Smooth muscle cell (in vitro differentiated cells): Measurements from ENCODE around the gene GALNT13. TPM values are rescaled to one million over a fixed set of nuclear protein-coding genes. Genes with fewer than 3 reads are reported as not detected.

ENCODE experiments used
- DNase-seq: peaks from one replicate; lab custom pipeline; 2025; ENCODE audit not compliant: unreplicated experiment; lab: John Stamatoyannopoulos, UW
- H2AFZ ChIP-seq: fragments of 200-600 bp; sonication (generic); 2 replicates; pipeline ENCODE4 v1.6.0; 2016; ENCODE audit warnings: antibody characterized with exemption, low read depth, mild to moderate bottlenecking
- H3F3A ChIP-seq: fragments of 200-600 bp; sonication (generic); 2 replicates; pipeline ENCODE4 v1.6.0; 2017; ENCODE audit warnings: antibody characterized with exemption, low read depth
- H3K27ac ChIP-seq: fragments of 200-600 bp; sonication (generic); 2 replicates; pipeline ENCODE4 v1.5.1; 2016; ENCODE audit warnings: low read depth, mild to moderate bottlenecking
- H3K27me3 ChIP-seq: fragments of 200-600 bp; sonication (generic); 2 replicates; pipeline ENCODE4 v1.6.1; 2016; ENCODE audit warnings: low read depth, mild to moderate bottlenecking
- H3K36me3 ChIP-seq: fragments of 200-600 bp; sonication (generic); 2 replicates; pipeline ENCODE4 v1.5.1; 2016; ENCODE audit warnings: low read depth
- H3K4me1 ChIP-seq: fragments of 200-600 bp; sonication (generic); 2 replicates; pipeline ENCODE4 v1.5.1; 2016; ENCODE audit warnings: low read depth
- H3K4me2 ChIP-seq: fragments of 200-600 bp; sonication (generic); 2 replicates; pipeline ENCODE4 v1.6.0; 2016; ENCODE audit warnings: mild to moderate bottlenecking
- H3K4me3 ChIP-seq: fragments of 200-600 bp; sonication (generic); 2 replicates; pipeline ENCODE4 v1.5.1; 2016; ENCODE audit warnings: mild to moderate bottlenecking
- H3K79me2 ChIP-seq: fragments of 200-600 bp; sonication (generic); 2 replicates; pipeline ENCODE4 v1.6.0; 2016; ENCODE audit warnings: low read depth, mild to moderate bottlenecking
- H3K9ac ChIP-seq: fragments of 200-600 bp; sonication (generic); 2 replicates; pipeline ENCODE4 v1.6.0; 2016; ENCODE audit warnings: low read depth
- H3K9me3 ChIP-seq: fragments of 200-600 bp; sonication (generic); replicated peaks from 2 replicates; pipeline ENCODE4 v1.5.1; 2016; ENCODE audit warnings: low read depth
- H4K20me1 ChIP-seq: fragments of 200-600 bp; sonication (generic); 2 replicates; pipeline ENCODE4 v1.6.0; 2016; ENCODE audit warnings: low read depth
- CTCF ChIP-seq: fragments of 200-600 bp; sonication (generic); IDR thresholded peaks from 2 replicates; pipeline ENCODE4 v1.5.1; 2017; ENCODE audit warnings: borderline replicate concordance, mild to moderate bottlenecking, antibody characterized with exemption; ENCODE audit not compliant: insufficient read depth, poor library complexity, severe bottlenecking
- WGBS: methylation state at CpG from one replicate; pipeline ENCODE4 v1.1.7; 2016; ENCODE audit warnings: low lambda C conversion rate; 5-methylcytosine and 5-hydroxymethylcytosine counted together
- polyA plus RNA-seq: library from polyadenylated mRNA; unstranded; fragments of >200 nt; fragmentation: Nextera tagmentation; extraction: Ambion mirVana; gene quantifications from 2 replicates; pipeline ENCODE4 v1.2.1, GENCODE V29; 2016
- total RNA-seq: library from RNA; depleted of rRNA; stranded (reverse); fragments of >200 nt; gene quantifications from 2 replicates; pipeline ENCODE4 v1.2.3, GENCODE V29; 2014

GALNT13 gene
- total and polyA plus RNA-seq, 2 experiments from 2014 or later, result 0.67 to 3.6 TPM

- Histone ChIP-seq H3K79me2 (no peaks in the 10 kb centered on the region), H3K27me3 (no peaks in the 10 kb centered on the region), H4K20me1 (no peaks in the 10 kb centered on the region), H2AFZ (no peak overlapping the region), H3K4me1 (no peaks in the 10 kb centered on the region), H3K4me3 (no peak overlapping the region), H3K4me2 (no peak overlapping the region), H3K9ac (no peak overlapping the region), H3K27ac (no peak overlapping the region), H3F3A (no peaks in the 10 kb centered on the region), H3K36me3 (no peaks in the 10 kb centered on the region), H3K9me3 (no peaks in the 10 kb centered on the region)
- WGBS, result 86% methylated on average over 2 of the region's 2 CpGs
- TF ChIP-seq CTCF, result no peak
- no peak for DNase-seq
These were observed 555.7 kb downstream of the GALNT13 start for GRCh38 chr2:154427453-154427852.

GRCh38 chr2:154428022-154428421 is 556.3 kb downstream of the GALNT13 start:
- no peak overlapping the region for H2AFZ ChIP-seq
- H3K9ac ChIP-seq, result no peak overlapping the region
- DNase-seq, result no peak
- H4K20me1 ChIP-seq, result no peaks in the 10 kb centered on the region
- no peaks in the 10 kb centered on the region for H3K36me3 ChIP-seq
- H3K4me2 ChIP-seq, result no peak overlapping the region
- H3K4me3 ChIP-seq, result no peak overlapping the region
- 94% methylated on average over 8 of the region's 8 CpGs for WGBS
- no peaks in the 10 kb centered on the region for H3K79me2 ChIP-seq
- TF ChIP-seq CTCF, result no peak
- H3K27ac ChIP-seq, result no peak overlapping the region
- H3F3A ChIP-seq, result no peaks in the 10 kb centered on the region
- no peaks in the 10 kb centered on the region for H3K4me1 ChIP-seq
- H3K27me3 ChIP-seq, result no peaks in the 10 kb centered on the region
- H3K9me3 ChIP-seq, result no peaks in the 10 kb centered on the region

GRCh38 chr2:154433010-154433409 is 561.3 kb downstream of the GALNT13 start:
- Histone ChIP-seq H3K79me2 (no peaks in the 10 kb centered on the region), H3K9me3 (no peaks in the 10 kb centered on the region), H3K36me3 (no peaks in the 10 kb centered on the region), H3K4me2 (no peak overlapping the region), H4K20me1 (no peaks in the 10 kb centered on the region), H3F3A (no peaks in the 10 kb centered on the region), H2AFZ (no peak overlapping the region), H3K27me3 (no peaks in the 10 kb centered on the region), H3K9ac (no peak overlapping the region), H3K27ac (no peak overlapping the region), H3K4me1 (no peaks in the 10 kb centered on the region), H3K4me3 (no peak overlapping the region)
- no peak for DNase-seq
- no peak for TF ChIP-seq CTCF

- WGBS, result 83% methylated on average over 8 of the region's 8 CpGs
- Histone ChIP-seq H3K36me3 (no peaks in the 10 kb centered on the region), H3K79me2 (no peaks in the 10 kb centered on the region)
These were observed 565.4 kb downstream of the GALNT13 start for GRCh38 chr2:154437104-154437503.

More at GRCh38 chr2:154437104-154437503, 565.4 kb downstream of the GALNT13 start:
- H3K27ac ChIP-seq, result no peak overlapping the region
- no peak overlapping the region for H2AFZ ChIP-seq
- no peak overlapping the region for H3K9ac ChIP-seq
- H3F3A ChIP-seq, result no peaks in the 10 kb centered on the region
- H3K4me3 ChIP-seq, result no peak overlapping the region
- DNase-seq, result no peak
- H3K9me3 ChIP-seq, result no peaks in the 10 kb centered on the region
- no peaks in the 10 kb centered on the region for H3K4me1 ChIP-seq
- no peaks in the 10 kb centered on the region for H4K20me1 ChIP-seq
- H3K27me3 ChIP-seq, result no peaks in the 10 kb centered on the region
- TF ChIP-seq CTCF, result no peak
- H3K4me2 ChIP-seq, result no peak overlapping the region
